B cell (primary cell): ENCODE results near the gene ZSCAN23. TPM values are rescaled to one million over a fixed set of nuclear protein-coding genes. Genes with fewer than 3 reads are reported as not detected.

Experiments used
- ATAC-seq: fragments of 200-7000 bp; cut with Tn5 transposase; one replicate; pipeline ENCODE4 v1.10.0; 2021; ENCODE audit warnings: low read depth, mild to moderate bottlenecking, moderate number of reproducible peaks, moderate library complexity
- CTCF ChIA-PET: fragments of 350-600 bp; sonication (Branson Sonifier 250); formaldehyde crosslinking; loops from one replicate; lab custom pipeline; 2021; ENCODE audit warnings: antibody characterized with exemption, inconsistent platforms; lab: Charles Lee
- POLR2A ChIA-PET: fragments of 350-600 bp; sonication (Branson Sonifier 250); formaldehyde crosslinking; loops from one replicate; lab custom pipeline; 2021; ENCODE audit warnings: antibody characterized with exemption; lab: Charles Lee
- DNase-seq: peaks from one replicate; pipeline ENCODE4 v3.0.0; 2013
- H2AFZ ChIP-seq: 2 replicates; pipeline ENCODE4 v1.6.1; 2012; ENCODE audit warnings: mild to moderate bottlenecking, low read depth, low read length; ENCODE audit not compliant: insufficient read depth, poor library complexity, severe bottlenecking
- H3K27ac ChIP-seq, 2 donors: 1 replicate in 1 of 2; 2 replicates in 1 of 2; pipeline ENCODE4 v1.5.1; 2012 to 2013; ENCODE audit warnings: low read length in 2 of 2, mild to moderate bottlenecking in 2 of 2, moderate library complexity in 1 of 2
- H3K27me3 ChIP-seq, 4 experiments: fragments of 200-600 bp in 1 of 4; sonication (generic) in 1 of 4; replicated peaks in 1 of 4; 1 replicate in 2 of 4; 2 replicates in 2 of 4; pipeline versions ENCODE4 v1.6.1 to v1.7.0; 2013 to 2016; ENCODE audit warnings: low read length in 3 of 4, mild to moderate bottlenecking in 2 of 4, mixed read lengths in 1 of 4, moderate library complexity in 1 of 4; ENCODE audit not compliant: insufficient read depth in 4 of 4, control insufficient read depth in 3 of 4; ENCODE audit errors: control extremely low read depth in 1 of 4
- H3K36me3 ChIP-seq, 2 experiments: replicated peaks in 1 of 2; 1 replicate in 1 of 2; 2 replicates in 1 of 2; pipeline versions ENCODE4 v1.6.1 to v1.7.1; 2013; ENCODE audit warnings: low read length in 1 of 2; ENCODE audit not compliant: insufficient read depth in 2 of 2, control insufficient read depth in 1 of 2; ENCODE audit errors: control extremely low read depth in 1 of 2, extremely low read depth in 1 of 2
- H3K4me1 ChIP-seq, 2 donors: fragments of 200-600 bp in 1 of 2; sonication (generic) in 1 of 2; 1 replicate in 1 of 2; 2 replicates in 1 of 2; pipeline versions ENCODE4 v1.5.1 to v1.6.1; 2013 to 2017; ENCODE audit warnings: low read length in 2 of 2; ENCODE audit not compliant: control insufficient read depth in 2 of 2, insufficient read depth in 2 of 2
- H3K4me2 ChIP-seq: replicated peaks from 2 replicates; pipeline ENCODE3; 2012; ENCODE audit warnings: mild to moderate bottlenecking, low read depth, low read length; ENCODE audit not compliant: poor library complexity, severe bottlenecking
- H3K4me3 ChIP-seq, 5 experiments: fragments of 200-600 bp in 1 of 5; sonication (generic) in 1 of 5; 1 replicate in 3 of 5; 2 replicates in 2 of 5; pipeline versions ENCODE4 v1.5.1 to v1.7.0; 2011 to 2016; ENCODE audit warnings: low read length in 4 of 5, mild to moderate bottlenecking in 4 of 5, low read depth in 2 of 5, control low read depth in 1 of 5, moderate library complexity in 1 of 5; ENCODE audit not compliant: insufficient read depth in 1 of 5; ENCODE audit errors: control extremely low read depth in 1 of 5, extremely low read depth in 1 of 5
- H3K79me2 ChIP-seq: fragments of 200-600 bp; sonication (generic); one replicate; pipeline ENCODE4 v1.6.0; 2016; ENCODE audit warnings: low read length; ENCODE audit not compliant: control insufficient read depth, insufficient read depth
- H3K9ac ChIP-seq: fragments of 200-600 bp; sonication (generic); 2 replicates; pipeline ENCODE4 v1.6.1; 2017; ENCODE audit warnings: mild to moderate bottlenecking, low read length, moderate library complexity
- H3K9me3 ChIP-seq, 3 donors: one replicate each; pipeline versions ENCODE4 v1.6.1 to v1.7.1; 2013; ENCODE audit warnings: low read length in 2 of 3; ENCODE audit not compliant: control insufficient read depth in 2 of 3, insufficient read depth in 1 of 3; ENCODE audit errors: control extremely low read depth in 1 of 3
- H4K20me1 ChIP-seq: 2 replicates; pipeline ENCODE4 v1.6.0; 2012; ENCODE audit warnings: mild to moderate bottlenecking, low read length; ENCODE audit not compliant: insufficient read depth, control insufficient read depth, poor library complexity, severe bottlenecking
- H3K27ac Mint-ChIP-seq: one replicate; pipeline ENCODE4 v1.8.0; 2021; ENCODE audit warnings: mixed read lengths
- H3K27me3 Mint-ChIP-seq: one replicate; pipeline ENCODE4 v1.8.0; 2021; ENCODE audit warnings: mixed read lengths
- H3K4me1 Mint-ChIP-seq: one replicate; pipeline ENCODE4 v1.8.0; 2021; ENCODE audit warnings: mixed read lengths
- H3K4me3 Mint-ChIP-seq: one replicate; pipeline ENCODE4 v1.8.0; 2021; ENCODE audit warnings: mixed read lengths
- H3K9me3 Mint-ChIP-seq: one replicate; pipeline ENCODE4 v1.8.0; 2022; ENCODE audit warnings: mixed read lengths; ENCODE audit not compliant: insufficient read depth
- CTCF ChIP-seq: fragments of 200-600 bp; IDR thresholded peaks from one replicate; pipeline ENCODE4 v1.8.0; 2022; ENCODE audit warnings: antibody characterized with exemption, mild to moderate bottlenecking
- EZH2 ChIP-seq: IDR thresholded peaks from 2 replicates; pipeline ENCODE4 v1.6.1; 2012; ENCODE audit warnings: borderline replicate concordance, low read depth, mild to moderate bottlenecking, moderate library complexity, low read length; ENCODE audit not compliant: insufficient read depth, poor library complexity, severe bottlenecking
- WGBS: methylation state at CpG from one replicate; pipeline ENCODE4 v1.1.5; 2013; ENCODE audit warnings: missing lambda C conversion rate; ENCODE audit not compliant: insufficient coverage; 5-methylcytosine and 5-hydroxymethylcytosine counted together
- intact Hi-C: fragments of 100-400 bp; cut with micrococcal nuclease; formaldehyde crosslinking; loops from one replicate; pipeline ENCODE4 v1.10.0; 2022
- polyA plus RNA-seq: library from polyadenylated mRNA; depleted of rRNA; stranded (reverse); fragments of >200 nt; gene quantifications from 2 replicates; pipeline ENCODE4 v1.2.3, GENCODE V29; 2012
- total RNA-seq, 2 donors: library from RNA; stranded (reverse); fragments of 120-200 nt in 1 of 2; gene quantifications; 1 replicate in 1 of 2; 2 replicates in 1 of 2; pipeline versions ENCODE4 v1.2.3 to v1.2.4, GENCODE V29; 2013 to 2022

Gene ZSCAN23
- total and polyA plus RNA-seq, 2 donors (not counting 1 experiment from before 2014, with no cell fraction given): 0.79 TPM; not detected in 1

- ATAC-seq: no peak
- Histone ChIP-seq H4K20me1 (no peaks in the 10 kb centered on the region), H3K36me3 (peaks cover 0 to 37% of the 10 kb centered on the region in 2 experiments), H3K79me2 (peaks cover 31% of the 10 kb centered on the region), H3K27ac (no peak overlapping the region), H3K4me1 (peaks cover 16 to 17% of the 10 kb centered on the region in 2 donors), H3K9me3 (peaks cover 0 to 4% (median 0%) of the 10 kb centered on the region in 3 donors), H2AFZ (no peak overlapping the region), H3K4me3 (no peak overlapping the region), H3K27me3 (peaks cover 0 to under 1% (median 0%) of the 10 kb centered on the region in 4 experiments), H3K9ac (no peak overlapping the region), H3K4me2 (no peak overlapping the region)
- TF ChIP-seq CTCF: no peak
- no peak for TF ChIP-seq EZH2
- Mint-ChIP-seq H3K4me1 (peaks cover 36% of the 10 kb centered on the region), H3K9me3 (no peaks in the 10 kb centered on the region), H3K27ac (no peak overlapping the region), H3K27me3 (peaks cover 6% of the 10 kb centered on the region), H3K4me3 (no peak overlapping the region)
- CTCF ChIA-PET: interaction anchor here (6.6 kb wide), 1 partner anchor 12 kb away, joined by 60 read pairs; no protein-coding TSS in a partner anchor
- WGBS: no CpG with 5 or more reads among the region's 4 CpGs
- intact Hi-C loops: loop anchor here (10.0 kb wide), 1 partner anchor 921 kb away; the partner anchor contains the start of gene ZNF184
- no peak for DNase-seq
- POLR2A ChIA-PET: interaction anchor here (0.7 kb wide), 1 partner anchor 499 kb away, joined by 4 read pairs; no protein-coding TSS in a partner anchor
Observed at GRCh38 chr6:28395918-28396317, 47.4 kb downstream of the ZSCAN23 start.

- peaks cover 32% of the 10 kb centered on the region for H3K4me1 Mint-ChIP-seq
- no peaks in the 10 kb centered on the region for H3K9me3 Mint-ChIP-seq
- H3K27ac ChIP-seq: no peak overlapping the region
- ChIA-PET CTCF (interaction anchor here (6.6 kb wide), 1 partner anchor 10 kb away, joined by 60 read pairs; no protein-coding TSS in a partner anchor), POLR2A (no interaction called here)
- H3K4me2 ChIP-seq: no peak overlapping the region
- H2AFZ ChIP-seq: no peak overlapping the region
- no peak overlapping the region for H3K9ac ChIP-seq
- peaks cover 23% of the 10 kb centered on the region for H3K79me2 ChIP-seq
- intact Hi-C loops: loop anchor here (10.0 kb wide), 1 partner anchor 919 kb away; the partner anchor contains the start of gene ZNF184
- no peak for DNase-seq
- H3K27me3 ChIP-seq: no peaks in the 10 kb centered on the region
- no peak overlapping the region for H3K27ac Mint-ChIP-seq
- no peaks in the 10 kb centered on the region for H3K9me3 ChIP-seq
- ATAC-seq: no peak
- H3K36me3 ChIP-seq: peaks cover 0 to 52% of the 10 kb centered on the region in 2 experiments
- no peaks in the 10 kb centered on the region for H4K20me1 ChIP-seq
- H3K4me1 ChIP-seq: peaks cover 8 to 15% of the 10 kb centered on the region in 2 donors
- TF ChIP-seq EZH2 (no peak), CTCF (no peak)
- H3K27me3 Mint-ChIP-seq: no peaks in the 10 kb centered on the region
- WGBS: 85% methylated on average over 4 of the region's 5 CpGs
- H3K4me3 ChIP-seq: no peak overlapping the region
- H3K4me3 Mint-ChIP-seq: no peak overlapping the region
Observed at GRCh38 chr6:28393912-28394662, 49.2 kb downstream of the ZSCAN23 start.
